CD14-positive monocyte (primary cell): ENCODE results near the gene COX15. TPM values are rescaled to one million over a fixed set of nuclear protein-coding genes. Genes with fewer than 3 reads are reported as not detected.
"Not testable (repeated sequence)": the region's sequence is repeated elsewhere in the genome, so short reads cannot be mapped to it uniquely, and the experiment has no call there.

Experiments
- DNase-seq, 3 donors: peaks; one replicate each; pipeline ENCODE4 v3.0.0-alpha.2; 2011 to 2022
- H2AFZ ChIP-seq: 2 replicates; pipeline ENCODE4 v1.6.0; 2012; ENCODE audit warnings: mild to moderate bottlenecking, low read depth, low read length, inconsistent platforms; ENCODE audit not compliant: insufficient read depth, poor library complexity, severe bottlenecking
- H3K27ac ChIP-seq, 2 donors: 1 replicate in 1 of 2; 2 replicates in 1 of 2; pipeline ENCODE4 v1.5.1; 2012 to 2013; ENCODE audit warnings: low read length in 2 of 2, control low read depth in 1 of 2, inconsistent platforms in 1 of 2, low read depth in 1 of 2, mild to moderate bottlenecking in 1 of 2
- H3K27me3 ChIP-seq, 2 donors: one replicate each; pipeline versions ENCODE4 v1.6.0 to v1.6.1; 2011 to 2013; ENCODE audit warnings: low read length in 2 of 2; ENCODE audit not compliant: control insufficient read depth in 2 of 2, insufficient read depth in 2 of 2
- H3K36me3 ChIP-seq, 2 donors: replicated peaks in 1 of 2; 1 replicate in 1 of 2; 2 replicates in 1 of 2; pipeline versions ENCODE4 v1.5.1 to v1.6.1; 2012 to 2013; ENCODE audit warnings: low read length in 2 of 2, control low read depth in 1 of 2, inconsistent platforms in 1 of 2, mild to moderate bottlenecking in 1 of 2; ENCODE audit not compliant: insufficient read depth in 2 of 2, control insufficient read depth in 1 of 2
- H3K4me1 ChIP-seq, 2 donors: 1 replicate in 1 of 2; 2 replicates in 1 of 2; pipeline versions ENCODE4 v1.5.1 to v1.6.1; 2012 to 2013; ENCODE audit warnings: low read length in 2 of 2, control low read depth in 1 of 2, inconsistent platforms in 1 of 2, mild to moderate bottlenecking in 1 of 2, moderate library complexity in 1 of 2; ENCODE audit not compliant: insufficient read depth in 2 of 2, control insufficient read depth in 1 of 2
- H3K4me2 ChIP-seq: replicated peaks from 2 replicates; pipeline ENCODE3; 2012; ENCODE audit warnings: low read length, moderate library complexity, mild to moderate bottlenecking; ENCODE audit not compliant: poor library complexity, severe bottlenecking; ENCODE audit errors: extremely low read depth
- H3K4me3 ChIP-seq, 3 experiments: fragments of 200-600 bp in 1 of 3; sonication (generic) in 1 of 3; replicated peaks in 1 of 3; 1 replicate in 2 of 3; 2 replicates in 1 of 3; pipeline ENCODE4 v1.5.1; 2011 to 2013; ENCODE audit warnings: low read length in 3 of 3, mild to moderate bottlenecking in 3 of 3, control low read depth in 2 of 3, low read depth in 2 of 3, inconsistent platforms in 1 of 3, moderate library complexity in 1 of 3
- H3K79me2 ChIP-seq: 2 replicates; pipeline ENCODE4 v1.6.0; 2012; ENCODE audit warnings: mild to moderate bottlenecking, control low read depth, inconsistent platforms, low read length, moderate library complexity; ENCODE audit not compliant: insufficient read depth
- H3K9ac ChIP-seq: 2 replicates; pipeline ENCODE4 v1.6.0; 2017; ENCODE audit warnings: low read length, mild to moderate bottlenecking; ENCODE audit not compliant: insufficient read depth, poor library complexity, severe bottlenecking
- H3K9me3 ChIP-seq, 2 donors: replicated peaks in 1 of 2; 1 replicate in 1 of 2; 2 replicates in 1 of 2; pipeline versions ENCODE4 v1.5.1 to v1.6.1; 2012 to 2013; ENCODE audit warnings: low read length in 2 of 2, control low read depth in 1 of 2; ENCODE audit not compliant: control insufficient read depth in 1 of 2, insufficient read depth in 1 of 2
- H4K20me1 ChIP-seq: 2 replicates; pipeline ENCODE4 v1.6.0; 2012; ENCODE audit warnings: mild to moderate bottlenecking, low read length, control low read depth, moderate library complexity; ENCODE audit not compliant: insufficient read depth
- H3K27ac Mint-ChIP-seq, 7 donors: one replicate each; pipeline ENCODE4 v1.8.0; 2020; ENCODE audit warnings: mild to moderate bottlenecking in 7 of 7, mixed read lengths in 7 of 7, moderate library complexity in 6 of 7, inconsistent platforms in 2 of 7
- H3K27me3 Mint-ChIP-seq, 3 donors: one replicate each; pipeline ENCODE4 v1.8.0; 2021 to 2022; ENCODE audit warnings: low read depth in 3 of 3, mild to moderate bottlenecking in 3 of 3, mixed read lengths in 3 of 3, moderate library complexity in 3 of 3, inconsistent platforms in 1 of 3
- H3K36me3 Mint-ChIP-seq, 2 donors: one replicate each; pipeline ENCODE4 v1.8.0; 2020; ENCODE audit warnings: mixed read lengths in 2 of 2, inconsistent platforms in 1 of 2, mild to moderate bottlenecking in 1 of 2
- H3K4me1 Mint-ChIP-seq: one replicate; pipeline ENCODE4 v1.8.0; 2020; ENCODE audit warnings: mild to moderate bottlenecking, mixed read lengths
- H3K4me3 Mint-ChIP-seq, 2 donors: one replicate each; pipeline ENCODE4 v1.8.0; 2020; ENCODE audit warnings: mild to moderate bottlenecking in 2 of 2, mixed read lengths in 2 of 2, moderate library complexity in 1 of 2
- H3K9me3 Mint-ChIP-seq, 7 donors: one replicate each; pipeline ENCODE4 v1.8.0; 2020 to 2022; ENCODE audit warnings: mixed read lengths in 7 of 7, mild to moderate bottlenecking in 6 of 7, moderate library complexity in 6 of 7, inconsistent platforms in 2 of 7
- CTCF ChIP-seq: fragments of 200-600 bp; IDR thresholded peaks from one replicate; pipeline ENCODE4 v1.8.0; 2022; ENCODE audit warnings: antibody characterized with exemption, mild to moderate bottlenecking
- WGBS: methylation state at CpG from one replicate; pipeline ENCODE4 v1.1.5; 2013; ENCODE audit warnings: missing lambda C conversion rate; ENCODE audit not compliant: insufficient coverage; 5-methylcytosine and 5-hydroxymethylcytosine counted together
- intact Hi-C, 2 donors: fragments of 100-400 bp; cut with micrococcal nuclease; formaldehyde crosslinking; loops; one replicate each; pipeline versions ENCODE4 v1.15.0 to v1.15.1; 2023
- polyA plus RNA-seq, 3 donors: library from polyadenylated mRNA; depleted of rRNA in 1 of 3; unstranded in 2 of 3; stranded (reverse) in 1 of 3; fragments of 300-500 nt in 2 of 3; fragments of >200 nt in 1 of 3; fragmentation: Illumina TruSeq in 2 of 3; gene quantifications; 1 replicate in 2 of 3; 2 replicates in 1 of 3; pipeline ENCODE4 v1.2.3, GENCODE V29; 2012 to 2021

Gene COX15
- polyA plus RNA-seq, 3 donors: 10.6 to 37.6 (median 35.7) TPM

- no peak for DNase-seq
- Histone ChIP-seq H3K79me2 (no peaks in the 10 kb centered on the region), H3K36me3 (peaks cover 92 to 96% of the 10 kb centered on the region in 2 donors), H3K27ac (no peak overlapping the region), H3K27me3 (no peaks in the 10 kb centered on the region), H4K20me1 (no peaks in the 10 kb centered on the region), H3K9ac (no peak overlapping the region), H3K4me2 (no peak overlapping the region), H2AFZ (no peak overlapping the region), H3K9me3 (no peaks in the 10 kb centered on the region), H3K4me1 (no peaks in the 10 kb centered on the region), H3K4me3 (no peak overlapping the region)
- intact Hi-C loops: no loop called here
- no peak for TF ChIP-seq CTCF
- Mint-ChIP-seq H3K27ac (peak overlapping the region in 4 of 7 donors; percentile 28 to 65 (median 40)), H3K36me3 (peaks cover 73 to 86% of the 10 kb centered on the region in 2 donors), H3K27me3 (no peaks in the 10 kb centered on the region), H3K4me3 (no peak overlapping the region), H3K4me1 (peaks cover 4% of the 10 kb centered on the region), H3K9me3 (peaks cover 0 to 1% (median 0%) of the 10 kb centered on the region in 7 donors)
- no CpG with 5 or more reads among the region's 2 CpGs for WGBS
Observed at GRCh38 chr10:99748823-99749451, 17.0 kb upstream of the COX15 start.

GRCh38 chr10:99746166-99746565, 14.2 kb upstream of the COX15 start:
- no CpG with 5 or more reads among the region's 2 CpGs for WGBS
- H2AFZ ChIP-seq, H3K9me3 ChIP-seq, H4K20me1 ChIP-seq, H3K27me3 Mint-ChIP-seq, H3K9ac ChIP-seq, DNase-seq, H3K4me2 ChIP-seq, H3K27ac ChIP-seq, H3K9me3 Mint-ChIP-seq, H3K27ac Mint-ChIP-seq, H3K4me3 ChIP-seq, H3K79me2 ChIP-seq, H3K27me3 ChIP-seq, H3K4me1 ChIP-seq, H3K4me3 Mint-ChIP-seq, intact Hi-C loops, H3K4me1 Mint-ChIP-seq: not testable (repeated sequence)
- peaks cover 80 to 88% of the 10 kb centered on the region in 2 donors for H3K36me3 Mint-ChIP-seq
- peaks cover 93 to 96% of the 10 kb centered on the region in 2 donors for H3K36me3 ChIP-seq
